Upper lobe of left lung (tissue), 6 donors: ENCODE results near the gene TUBB1. TPM values are rescaled to one million over a fixed set of nuclear protein-coding genes. Genes with fewer than 3 reads are reported as not detected.

Experiments used
- ATAC-seq, 2 donors: fragments of 200-7000 bp; cut with Tn5 transposase; one replicate each; pipeline ENCODE4 v1.9.1; 2022; ENCODE audit warnings: mild to moderate bottlenecking in 2 of 2, moderate library complexity in 2 of 2; ENCODE audit not compliant: low FRiP score in 2 of 2
- DNase-seq, 2 donors: peaks; one replicate each; pipeline ENCODE4 v3.0.0-alpha.2; 2019 to 2020
- H3K27ac ChIP-seq, 4 donors: fragments of 200-600 bp; sonication (generic); one replicate each; pipeline ENCODE4 v1.5.1; 2016 to 2019
- H3K27me3 ChIP-seq, 4 donors: fragments of 200-600 bp; sonication (generic); one replicate each; pipeline ENCODE4 v1.5.1; 2017 to 2019
- H3K36me3 ChIP-seq, 4 donors: fragments of 200-600 bp; sonication (generic); one replicate each; pipeline ENCODE4 v1.5.1; 2016 to 2019
- H3K4me1 ChIP-seq, 4 donors: fragments of 200-600 bp; sonication (generic); one replicate each; pipeline ENCODE4 v1.5.1; 2018 to 2019
- H3K4me3 ChIP-seq, 4 donors: fragments of 200-600 bp; sonication (generic); one replicate each; pipeline ENCODE4 v1.5.1; 2017 to 2019; ENCODE audit warnings: mild to moderate bottlenecking in 2 of 4, moderate library complexity in 1 of 4
- H3K9me3 ChIP-seq, 4 donors: fragments of 200-600 bp; sonication (generic); one replicate each; pipeline ENCODE4 v1.5.1; 2018 to 2019
- EP300 ChIP-seq, 4 donors: sonication (generic); formaldehyde crosslinking; IDR thresholded peaks; one replicate each; pipeline ENCODE4 v1.5.1; 2017; ENCODE audit warnings: antibody characterized with exemption in 4 of 4, control low read depth in 2 of 4
- POLR2A ChIP-seq, 4 donors: fragments of 450-650 bp; IDR thresholded peaks; one replicate each; pipeline ENCODE4 v1.5.1; 2016 to 2017; ENCODE audit warnings: antibody characterized with exemption in 4 of 4, mild to moderate bottlenecking in 2 of 4
- POLR2AphosphoS5 ChIP-seq, 2 donors: sonication (generic); formaldehyde crosslinking; IDR thresholded peaks; one replicate each; pipeline ENCODE4 v1.5.1; 2017; ENCODE audit warnings: antibody characterized with exemption in 2 of 2
- WGBS, 2 donors: methylation state at CpG; one replicate each; pipeline ENCODE4 v1.1.5; 2017 to 2018; 5-methylcytosine and 5-hydroxymethylcytosine counted together
- total RNA-seq, 6 donors: library from RNA; depleted of rRNA in 4 of 6; stranded (reverse); fragments of >200 nt in 4 of 6; gene quantifications; one replicate each; pipeline versions ENCODE4 v1.1.0 to v1.2.1, GENCODE V29; 2016 to 2021
- TF ChIP-seq, protein P1 (sequence below), 6 experiments: fragments of 450-650 bp in 4 of 6; fragments of 200-600 bp in 2 of 6; sonication (generic) in 2 of 6; IDR thresholded peaks; one replicate each; pipeline ENCODE4 v1.5.1; 2016 to 2019; ENCODE audit warnings: antibody characterized with exemption in 6 of 6
- donor health status: DM: no; HTN: no; CAD: no; lungs with moderate emphysema.
- donor health status: DM: no; HTN: yes; CAD: no; lungs with severe emphysema.

Gene TUBB1
- total RNA-seq, result 1 to 10 TPM; 1.5 to 9.3 (median 2.6) TPM

DNA sequence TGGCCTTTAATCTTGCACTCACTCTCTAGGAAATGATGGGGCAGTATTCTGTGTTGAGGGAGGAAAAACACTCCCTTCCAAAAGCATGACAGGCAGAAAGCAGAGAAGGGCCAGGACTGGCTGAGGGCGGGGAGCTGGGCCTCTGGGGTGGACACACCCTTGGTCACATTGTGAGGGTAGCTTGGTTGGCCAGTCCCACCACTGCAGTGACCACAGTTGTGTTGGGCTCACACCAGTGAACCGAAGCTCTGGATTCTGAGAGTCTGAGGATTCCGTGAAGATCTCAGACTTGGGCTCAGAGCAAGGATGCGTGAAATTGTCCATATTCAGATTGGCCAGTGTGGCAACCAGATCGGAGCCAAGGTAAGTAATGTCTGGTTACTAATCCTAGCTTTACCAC is at the start of gene TUBB1:
Gene TUBB1 (plus strand): TSS at position 213 of the 400 bp plus-strand sequence. CDS start 94 bp downstream, at position 307.
- TF ChIP-seq EP300 (IDR thresholded peaks at IDR 0.05), result no peak
- TF ChIP-seq POLR2A (IDR thresholded peaks at IDR 0.05), result no peak
- TF ChIP-seq, protein P1, sequence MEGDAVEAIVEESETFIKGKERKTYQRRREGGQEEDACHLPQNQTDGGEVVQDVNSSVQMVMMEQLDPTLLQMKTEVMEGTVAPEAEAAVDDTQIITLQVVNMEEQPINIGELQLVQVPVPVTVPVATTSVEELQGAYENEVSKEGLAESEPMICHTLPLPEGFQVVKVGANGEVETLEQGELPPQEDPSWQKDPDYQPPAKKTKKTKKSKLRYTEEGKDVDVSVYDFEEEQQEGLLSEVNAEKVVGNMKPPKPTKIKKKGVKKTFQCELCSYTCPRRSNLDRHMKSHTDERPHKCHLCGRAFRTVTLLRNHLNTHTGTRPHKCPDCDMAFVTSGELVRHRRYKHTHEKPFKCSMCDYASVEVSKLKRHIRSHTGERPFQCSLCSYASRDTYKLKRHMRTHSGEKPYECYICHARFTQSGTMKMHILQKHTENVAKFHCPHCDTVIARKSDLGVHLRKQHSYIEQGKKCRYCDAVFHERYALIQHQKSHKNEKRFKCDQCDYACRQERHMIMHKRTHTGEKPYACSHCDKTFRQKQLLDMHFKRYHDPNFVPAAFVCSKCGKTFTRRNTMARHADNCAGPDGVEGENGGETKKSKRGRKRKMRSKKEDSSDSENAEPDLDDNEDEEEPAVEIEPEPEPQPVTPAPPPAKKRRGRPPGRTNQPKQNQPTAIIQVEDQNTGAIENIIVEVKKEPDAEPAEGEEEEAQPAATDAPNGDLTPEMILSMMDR (IDR thresholded peaks at IDR 0.05), result no peak
- no peak for TF ChIP-seq POLR2AphosphoS5 (IDR thresholded peaks at IDR 0.05)
- WGBS, 2 donors, result 96 to 100% methylated on average over 4 to 5 of the region's 5 CpGs
- ATAC-seq (no peak), DNase-seq (no peak)
- Histone ChIP-seq H3K36me3 (peaks cover 6 to 24% (median 18%) of the 10 kb centered on the region in 4 donors), H3K4me3 (no peak within 1 kb of the TSS), H3K27me3 (no peaks in the 10 kb centered on the region), H3K4me1 (peaks cover 0 to 5% (median 0%) of the 10 kb centered on the region in 4 donors), H3K9me3 (no peaks in the 10 kb centered on the region), H3K27ac (no peak within 1 kb of the TSS)

DNA sequence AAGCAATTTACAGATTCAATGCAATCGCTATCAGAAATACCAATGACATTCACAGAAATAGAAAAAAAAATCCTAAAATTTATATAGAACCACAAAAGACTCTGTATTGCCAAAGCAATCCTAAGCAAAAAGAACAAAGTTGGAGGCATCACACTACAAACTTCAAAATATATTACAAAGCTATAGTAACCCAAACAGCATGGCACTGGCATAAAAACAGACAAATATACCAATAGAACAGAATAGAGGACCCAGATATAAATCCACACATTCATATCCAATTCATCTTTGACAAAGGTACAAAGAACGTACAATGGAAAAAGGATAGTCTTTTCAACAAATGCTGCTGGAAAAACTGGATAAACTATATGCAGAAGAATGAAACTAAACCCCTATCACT is 49.8 kb upstream of the TUBB1 start:
- Histone ChIP-seq H3K4me1 (no peaks in the 10 kb centered on the region), H3K9me3 (peaks cover 0 to 4% (median 0%) of the 10 kb centered on the region in 4 donors), H3K4me3 (no peak overlapping the region), H3K27me3 (no peaks in the 10 kb centered on the region), H3K27ac (no peak overlapping the region), H3K36me3 (no peaks in the 10 kb centered on the region)
- DNase-seq (no peak), ATAC-seq (no peak)
- no peak for TF ChIP-seq POLR2AphosphoS5 (IDR thresholded peaks at IDR 0.05)
- no peak for TF ChIP-seq POLR2A (IDR thresholded peaks at IDR 0.05)
- TF ChIP-seq, protein P1 (IDR thresholded peaks at IDR 0.05), result no peak
- no peak for TF ChIP-seq EP300 (IDR thresholded peaks at IDR 0.05)
- WGBS, 2 donors, result 67 to 90% methylated on average over 2 of the region's 2 CpGs

DNA sequence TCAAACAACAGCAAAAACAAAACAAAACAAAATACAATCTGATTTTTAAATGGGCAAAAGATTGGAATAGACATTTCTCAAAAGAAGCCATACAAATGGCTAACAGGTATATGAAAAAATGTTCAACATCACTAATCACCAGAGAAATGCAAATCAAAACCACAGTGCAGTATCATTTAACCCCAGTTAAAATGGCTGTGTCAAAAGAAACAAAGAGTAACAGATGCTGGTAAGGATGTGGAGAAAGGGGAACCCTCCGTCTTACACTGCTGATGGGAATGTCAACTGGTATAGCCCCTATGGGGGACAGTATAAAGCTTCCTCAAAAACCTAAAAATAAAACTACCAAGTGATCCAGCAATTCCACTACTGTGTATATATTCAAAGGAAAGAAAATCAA is 49.1 kb upstream of the TUBB1 start:
- H3K36me3 ChIP-seq, result no peaks in the 10 kb centered on the region
- no peaks in the 10 kb centered on the region for H3K4me1 ChIP-seq
- DNase-seq (no peak), ATAC-seq (no peak)
- TF ChIP-seq, protein P1 (IDR thresholded peaks at IDR 0.05), result no peak
- TF ChIP-seq EP300 (IDR thresholded peaks at IDR 0.05), result no peak
- no peak for TF ChIP-seq POLR2A (IDR thresholded peaks at IDR 0.05)
- TF ChIP-seq POLR2AphosphoS5 (IDR thresholded peaks at IDR 0.05), result no peak
- 59 to 80% methylated on average over 1 of the region's 1 CpG for WGBS, 2 donors
- no peak overlapping the region for H3K4me3 ChIP-seq
- no peaks in the 10 kb centered on the region for H3K27me3 ChIP-seq
- H3K9me3 ChIP-seq, result peaks cover 0 to 5% (median 2%) of the 10 kb centered on the region in 4 donors
- H3K27ac ChIP-seq, result no peak overlapping the region

DNA sequence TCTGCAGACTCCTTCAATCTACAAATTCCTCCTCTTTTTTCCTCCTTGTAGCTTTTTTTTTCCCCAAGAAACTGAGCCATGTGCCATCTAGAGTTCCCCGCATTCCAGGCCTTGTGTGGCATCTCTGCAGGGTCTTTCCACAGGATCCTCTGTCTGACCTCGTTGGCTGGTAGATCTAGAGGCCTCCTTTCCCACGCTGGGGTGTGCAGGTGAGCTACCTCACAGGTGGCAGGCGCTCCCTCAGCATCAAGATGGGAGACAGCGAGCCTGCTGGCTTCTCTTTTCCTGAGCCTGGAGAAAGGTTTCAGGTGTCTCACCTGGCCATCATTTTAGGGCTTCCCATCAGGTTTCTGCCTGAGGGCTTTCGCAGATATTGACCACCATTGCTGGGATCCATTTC is 47.8 kb upstream of the TUBB1 start:
- Histone ChIP-seq H3K36me3 (no peaks in the 10 kb centered on the region), H3K4me3 (no peak overlapping the region), H3K4me1 (no peaks in the 10 kb centered on the region), H3K27me3 (no peaks in the 10 kb centered on the region), H3K27ac (no peak overlapping the region), H3K9me3 (peaks cover 4 to 14% (median 8%) of the 10 kb centered on the region in 4 donors)
- TF ChIP-seq, protein P1 (IDR thresholded peaks at IDR 0.05), result no peak
- no peak for ATAC-seq
- DNase-seq, result no peak
- 80 to 89% methylated on average over 6 of the region's 6 CpGs for WGBS, 2 donors

DNA sequence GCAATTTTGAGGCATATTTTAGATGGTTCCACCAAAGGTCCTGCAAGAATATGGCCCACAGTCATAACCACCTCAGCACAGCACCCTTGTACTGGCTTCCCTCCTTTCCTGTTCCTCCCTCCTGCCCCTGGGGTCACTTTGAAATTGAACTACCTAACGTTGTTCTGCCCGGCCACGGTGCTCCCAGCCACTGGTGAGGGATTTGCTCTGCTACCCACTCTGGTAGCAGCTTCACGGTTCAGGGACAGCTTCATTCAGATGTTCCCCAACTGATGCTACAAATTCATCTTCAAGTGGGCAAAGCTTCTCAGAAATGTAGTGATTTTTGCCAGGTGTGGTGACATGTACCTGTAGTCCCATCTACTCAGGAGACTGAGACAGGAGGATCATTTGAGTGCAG is 46.0 kb upstream of the TUBB1 start:
- no peak for DNase-seq
- Histone ChIP-seq H3K9me3 (peaks cover 4 to 14% (median 8%) of the 10 kb centered on the region in 4 donors), H3K27me3 (no peaks in the 10 kb centered on the region), H3K27ac (no peak overlapping the region), H3K4me3 (no peak overlapping the region), H3K4me1 (no peaks in the 10 kb centered on the region), H3K36me3 (no peaks in the 10 kb centered on the region)
- WGBS, 2 donors, result 86 to 89% methylated on average over 4 of the region's 4 CpGs
- TF ChIP-seq POLR2A (IDR thresholded peaks at IDR 0.05) (no peak), EP300 (IDR thresholded peaks at IDR 0.05) (no peak), POLR2AphosphoS5 (IDR thresholded peaks at IDR 0.05) (no peak)
- TF ChIP-seq, protein P1 (IDR thresholded peaks at IDR 0.05), result no peak
- ATAC-seq, result no peak
